ENCODE measurements around the gene PRUNE1. TPM values are rescaled to one million over a fixed set of nuclear protein-coding genes. Genes with fewer than 3 reads are reported as not detected.

Gene PRUNE1
- 14.7 to 18.6 TPM (median 17.8 TPM) in 5 replicates for total RNA-seq (2022; extraction: Qiagen RNA extraction)

GRCh38 chr1:151008244-151009205 is at the start of gene PRUNE1:
TSS of gene PRUNE1 (plus strand) at chr1:151008449. CDS start at chr1:151008633, 184 bp downstream.

GRCh38 chr1:150974580-150975478 is 33.4 kb upstream of the PRUNE1 start, which contains the start of gene CERS2:
TSS of gene CERS2 (minus strand) at chr1:150974835. CDS start at chr1:150969090, 5,745 bp downstream.

DNA sequence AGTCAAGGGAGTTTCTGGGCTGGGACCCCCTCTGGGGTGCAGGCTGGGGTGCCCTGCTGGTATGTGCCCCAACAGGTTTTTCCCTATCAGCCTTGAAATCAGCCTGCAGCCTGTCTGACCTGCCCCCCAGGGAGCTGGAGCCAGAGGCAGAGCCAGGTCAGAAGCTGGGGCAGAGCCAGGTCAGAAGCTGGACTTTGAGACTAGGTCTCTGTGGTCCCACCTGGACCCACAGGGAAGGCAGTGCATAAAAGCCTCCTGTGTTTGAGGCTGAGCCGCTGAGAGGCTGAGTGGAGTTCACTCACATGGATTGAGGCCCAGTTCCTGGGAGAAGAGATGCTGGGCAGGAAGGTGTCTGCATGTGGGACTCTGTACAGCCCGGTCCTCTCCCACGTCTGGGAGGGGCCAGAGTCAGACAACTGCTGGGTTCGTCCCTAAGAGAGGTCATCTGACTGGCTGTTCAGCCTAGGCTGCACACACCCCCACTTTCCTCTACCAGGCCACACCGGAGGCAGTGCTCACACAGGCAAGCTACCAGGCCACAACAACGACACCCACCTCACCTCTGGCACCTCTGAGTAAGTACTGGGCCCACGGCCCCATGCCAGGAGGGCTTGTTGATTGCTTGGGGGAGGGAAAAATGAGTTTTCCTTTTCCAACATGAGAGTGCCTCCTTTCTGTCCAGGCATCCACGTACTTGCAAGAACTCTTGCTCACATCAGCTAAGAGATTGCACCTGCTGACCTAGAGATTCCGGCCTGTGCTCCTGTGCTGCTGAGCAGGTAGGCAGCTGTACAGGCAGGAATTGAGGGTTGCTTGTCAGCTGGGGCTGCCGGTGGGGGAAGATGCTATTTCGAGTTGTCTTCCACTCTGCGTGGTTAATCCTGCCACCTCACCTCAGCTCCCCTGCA is 26.2 kb upstream of the PRUNE1 start, which contains the start of gene ANXA9:
Gene ANXA9 (plus strand): TSS at position 488 of the 908 bp plus-strand sequence. CDS start 814 bp downstream, outside the sequence.

DNA sequence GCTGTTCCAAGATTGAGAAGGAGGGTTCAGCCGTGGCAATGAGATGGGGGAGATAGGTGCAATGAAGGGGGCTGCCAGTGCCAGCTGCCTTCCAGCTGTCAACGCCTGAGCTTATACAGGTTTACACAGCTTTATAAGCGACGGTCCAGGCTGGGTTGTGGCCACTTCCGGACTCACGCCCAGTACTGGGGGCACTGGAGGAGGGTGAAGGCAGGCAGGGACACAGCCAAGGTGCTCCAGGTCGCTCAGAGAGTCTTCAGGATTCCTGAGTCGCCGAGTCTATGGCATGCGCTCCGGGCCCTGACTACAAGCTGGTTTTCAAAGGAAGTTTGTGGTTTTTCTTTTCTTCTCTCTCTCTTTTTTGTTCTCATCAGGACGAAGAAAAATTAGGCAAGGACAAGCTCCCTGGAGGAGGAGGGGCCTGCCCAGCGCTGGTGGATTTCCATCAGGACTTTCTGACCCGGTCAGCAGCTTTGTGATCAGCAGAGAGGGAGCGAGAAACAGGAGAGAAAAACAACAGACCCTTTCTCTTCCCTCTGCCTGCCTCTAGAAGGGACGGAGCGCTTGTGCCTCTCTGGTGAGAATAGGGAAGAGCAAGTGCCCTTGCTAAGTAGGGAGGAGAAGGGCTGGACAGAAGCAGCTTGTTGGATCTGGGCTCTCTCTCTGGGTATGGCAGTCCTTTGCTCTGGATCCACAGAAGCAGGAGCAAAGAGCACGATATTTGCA is 1.8 kb upstream of the PRUNE1 start, which contains the start of gene MINDY1:
Gene MINDY1 (minus strand): TSS at position 576 of the 726 bp plus-strand sequence. CDS start 4,285 bp downstream, outside the sequence.

GRCh38 chr1:151036356-151036755 is 28.1 kb downstream of the PRUNE1 start, which contains the start of gene BNIPL:
TSS of gene BNIPL (plus strand) at chr1:151036586. CDS start at chr1:151036726, 140 bp downstream.

GRCh38 chr1:151047591-151047924 is 39.3 kb downstream of the PRUNE1 start, which contains the start of gene C1orf56:
TSS of gene C1orf56 (plus strand) at chr1:151047751. CDS start at chr1:151047848, 97 bp downstream.

GRCh38 chr1:151059109-151060006 is 51.1 kb downstream of the PRUNE1 start, which contains the start of gene CDC42SE1:
TSS of gene CDC42SE1 (minus strand) at chr1:151059622. CDS start at chr1:151055730, 3,892 bp downstream.

GRCh38 chr1:151060007-151060656 is 51.9 kb downstream of the PRUNE1 start, which contains the start of gene MLLT11:
TSS of gene MLLT11 (plus strand) at chr1:151060397. CDS start at chr1:151067225, 6,828 bp downstream.

GRCh38 chr1:151070474-151071276 is 62.4 kb downstream of the PRUNE1 start, which contains the start of gene GABPB2:
TSS of gene GABPB2 (plus strand) at chr1:151070761. CDS start at chr1:151088190, 17,429 bp downstream.

Other genes with a start within 250 kb of the PRUNE1 start
- 15.1 to 17.0 TPM (median 16.4 TPM) in 5 replicates for gene CTSS, start 242.7 kb upstream of the PRUNE1 start, total RNA-seq (2022; extraction: Qiagen RNA extraction)
- 1.2 to 2.1 TPM (median 1.7 TPM) in 5 replicates for gene CTSK, start 200.2 kb upstream of the PRUNE1 start, total RNA-seq (2022; extraction: Qiagen RNA extraction)
- 9.3 to 15.0 TPM (median 14.1 TPM) in 5 replicates for gene ARNT, start 131.8 kb upstream of the PRUNE1 start, total RNA-seq (2022; extraction: Qiagen RNA extraction)
- gene CTXND2, start 121.3 kb upstream of the PRUNE1 start, total RNA-seq (2022; extraction: Qiagen RNA extraction) = not detected in 5 replicates
- gene SETDB1, start 82.1 kb upstream of the PRUNE1 start, total RNA-seq (2022; extraction: Qiagen RNA extraction) = 21.6 to 27.7 TPM (median 24.1 TPM) in 5 replicates
- 239 to 260 TPM (median 257 TPM) in 5 replicates for gene CERS2, start 33.6 kb upstream of the PRUNE1 start, total RNA-seq (2022; extraction: Qiagen RNA extraction)
- 0.71 to 1.2 TPM (median 0.89 TPM) in 5 replicates for gene ANXA9, start 26.2 kb upstream of the PRUNE1 start, total RNA-seq (2022; extraction: Qiagen RNA extraction)
- 2.5 to 3.9 TPM (median 3.3 TPM) in 5 replicates for gene MINDY1, start 1.5 kb upstream of the PRUNE1 start, total RNA-seq (2022; extraction: Qiagen RNA extraction)
- gene BNIPL, start 28.1 kb downstream of the PRUNE1 start, total RNA-seq (2022; extraction: Qiagen RNA extraction) = 0.07 to 0.17 TPM (median 0.11 TPM) in 4 of 5 replicates, not detected in the other
- gene C1orf56, start 39.3 kb downstream of the PRUNE1 start, total RNA-seq (2022; extraction: Qiagen RNA extraction) = 5.6 to 8.1 TPM (median 6.4 TPM) in 5 replicates
- 88.2 to 91.9 TPM (median 89.9 TPM) in 5 replicates for gene CDC42SE1, start 51.2 kb downstream of the PRUNE1 start, total RNA-seq (2022; extraction: Qiagen RNA extraction)
- gene MLLT11, start 51.9 kb downstream of the PRUNE1 start, total RNA-seq (2022; extraction: Qiagen RNA extraction) = 11.9 to 15.4 TPM (median 14.5 TPM) in 5 replicates
- 2.6 to 3.9 TPM (median 3.8 TPM) in 5 replicates for gene GABPB2, start 62.3 kb downstream of the PRUNE1 start, total RNA-seq (2022; extraction: Qiagen RNA extraction)
- 1.5 to 2.3 TPM (median 1.5 TPM) in 5 replicates for gene SEMA6C, start 138.2 kb downstream of the PRUNE1 start, total RNA-seq (2022; extraction: Qiagen RNA extraction)
- gene TNFAIP8L2, start 148.2 kb downstream of the PRUNE1 start, total RNA-seq (2022; extraction: Qiagen RNA extraction) = not detected in 5 replicates
- 5.2 to 7.3 TPM (median 7.1 TPM) in 5 replicates for gene LYSMD1, start 157.5 kb downstream of the PRUNE1 start, total RNA-seq (2022; extraction: Qiagen RNA extraction)
- 45.2 to 49.4 TPM (median 47.4 TPM) in 5 replicates for gene SCNM1, start 157.7 kb downstream of the PRUNE1 start, total RNA-seq (2022; extraction: Qiagen RNA extraction)
- 0.23 to 0.43 TPM (median 0.35 TPM) in 3 of 5 replicates, not detected in the others for gene TMOD4, start 167.5 kb downstream of the PRUNE1 start, total RNA-seq (2022; extraction: Qiagen RNA extraction)
- 49.1 to 77.7 TPM (median 52.5 TPM) in 5 replicates for gene VPS72, start 181.7 kb downstream of the PRUNE1 start, total RNA-seq (2022; extraction: Qiagen RNA extraction)
- gene PIP5K1A, start 190.1 kb downstream of the PRUNE1 start, total RNA-seq (2022; extraction: Qiagen RNA extraction) = 57.0 to 64.9 TPM (median 60.7 TPM) in 5 replicates
- 173 to 199 TPM (median 198 TPM) in 5 replicates for gene PSMD4, start 246.3 kb downstream of the PRUNE1 start, total RNA-seq (2022; extraction: Qiagen RNA extraction)